OCI-LY7 (cell line): ENCODE results near the gene CCDC8. TPM values are rescaled to one million over a fixed set of nuclear protein-coding genes. Genes with fewer than 3 reads are reported as not detected.
"Not testable (repeated sequence)": the region's sequence is repeated elsewhere in the genome, so short reads cannot be mapped to it uniquely, and the experiment has no call there.

Experiments
- BruUV-seq: library from RNA; stranded (reverse); fragments of 400-500 nt; replicated peaks from 2 replicates; lab custom pipeline; 2021; lab: Mats Ljungman, UMichigan
- CTCF ChIA-PET: fragments of 300-600 bp; sonication (Branson Sonifier 250); formaldehyde crosslinking; loops from one replicate; lab custom pipeline; 2022; ENCODE audit warnings: antibody characterized with exemption; ENCODE audit not compliant: unreplicated experiment; lab: Charles Lee
- POLR2A ChIA-PET: fragments of 300-600 bp; sonication (Branson Sonifier 250); formaldehyde crosslinking; loops from one replicate; lab custom pipeline; 2022; ENCODE audit warnings: antibody characterized with exemption; lab: Charles Lee
- DNase-seq: peaks from one replicate; pipeline ENCODE4 v3.0.0-alpha.2; 2015; ENCODE audit warnings: low spot score
- H2AFZ ChIP-seq: fragments of 200-600 bp; sonication (generic), shearing (Covaris generic); 2 replicates; pipeline ENCODE4 v1.6.1; 2014; ENCODE audit warnings: mild to moderate bottlenecking, antibody characterized with exemption, low read length, moderate library complexity
- H3K27ac ChIP-seq: fragments of 200-600 bp; sonication (generic); 2 replicates; pipeline ENCODE4 v1.5.1; 2014; ENCODE audit warnings: mixed run types, low read depth, mild to moderate bottlenecking, moderate library complexity, low read length, inconsistent platforms; ENCODE audit not compliant: poor library complexity, severe bottlenecking
- H3K36me3 ChIP-seq: fragments of 200-600 bp; sonication (generic); 2 replicates; pipeline ENCODE4 v1.6.1; 2014; ENCODE audit warnings: mild to moderate bottlenecking, antibody characterized with exemption, low read length, moderate library complexity, mixed read lengths; ENCODE audit not compliant: insufficient read depth
- H3K4me1 ChIP-seq: fragments of 200-600 bp; sonication (generic); 2 replicates; pipeline ENCODE4 v1.5.1; 2014; ENCODE audit warnings: mild to moderate bottlenecking, low read length; ENCODE audit not compliant: insufficient read depth, poor library complexity, severe bottlenecking
- H3K4me2 ChIP-seq: fragments of 200-600 bp; sonication (generic); 2 replicates; pipeline ENCODE4 v1.6.1; 2014; ENCODE audit warnings: mild to moderate bottlenecking, low read length
- H3K4me3 ChIP-seq: fragments of 200-600 bp; sonication (generic); 2 replicates; pipeline ENCODE4 v1.5.1; 2014; ENCODE audit warnings: mild to moderate bottlenecking, low read depth, low read length; ENCODE audit not compliant: poor library complexity, severe bottlenecking
- H3K79me2 ChIP-seq: fragments of 200-600 bp; sonication (generic); 2 replicates; pipeline ENCODE4 v1.6.1; 2016; ENCODE audit warnings: low read depth, mild to moderate bottlenecking, low read length, moderate library complexity, mixed read lengths; ENCODE audit not compliant: insufficient read depth
- H3K9me2 ChIP-seq: fragments of 200-600 bp; sonication (generic); 2 replicates; pipeline ENCODE4 v1.6.1; 2016; ENCODE audit warnings: mild to moderate bottlenecking, low read length, mixed read lengths; ENCODE audit not compliant: insufficient read depth
- H3K9me3 ChIP-seq: fragments of 200-600 bp; sonication (generic); 2 replicates; pipeline ENCODE4 v1.6.1; 2014; ENCODE audit warnings: mild to moderate bottlenecking, mixed run types, low read length, mixed read lengths
- H4K20me1 ChIP-seq: fragments of 200-600 bp; sonication (generic); 2 replicates; pipeline ENCODE4 v1.6.1; 2014; ENCODE audit warnings: mild to moderate bottlenecking, antibody characterized with exemption, low read length, moderate library complexity, mixed read lengths; ENCODE audit not compliant: insufficient read depth
- CTCF ChIP-seq: fragments of 200-600 bp; sonication (generic); conservative IDR thresholded peaks from 2 replicates; pipeline ENCODE4 v1.5.1; 2014; ENCODE audit warnings: mild to moderate bottlenecking, antibody characterized with exemption, low read length, moderate library complexity, mixed read lengths
- EZH2phosphoT487 ChIP-seq: fragments of 200-600 bp; sonication (generic); IDR thresholded peaks from 2 replicates; pipeline ENCODE4 v1.6.1; 2018; ENCODE audit warnings: low read depth, borderline replicate concordance, mild to moderate bottlenecking, mixed run types, antibody characterized with exemption, low read length, moderate library complexity, mixed read lengths
- intact Hi-C: fragments of 100-400 bp; cut with micrococcal nuclease; formaldehyde crosslinking; loops from one replicate; pipeline ENCODE4 v1.10.0; 2022; ENCODE audit not compliant: unreplicated experiment
- total RNA-seq, 2 experiments: library from RNA; depleted of rRNA in 1 of 2; stranded (reverse); fragments of >200 nt in 1 of 2; shearing (Covaris generic) in 1 of 2; gene quantifications; 2 replicates each; pipeline ENCODE4 v1.2.3, GENCODE V29; 2014 to 2022

CCDC8 gene
- total RNA-seq, 2 experiments from 2014 or later = 0.09 to 0.10 TPM

- Histone ChIP-seq H3K9me2 (no peaks in the 10 kb centered on the region), H3K27ac (peak overlapping the region; percentile 41), H4K20me1 (no peaks in the 10 kb centered on the region), H3K4me1 (peaks cover 36% of the 10 kb centered on the region), H3K4me2 (peak overlapping the region; percentile 48), H3K36me3 (no peaks in the 10 kb centered on the region), H2AFZ (peak overlapping the region; percentile 50; the same call in 1 of the 2 replicates), H3K4me3 (no peak overlapping the region), H3K79me2 (no peaks in the 10 kb centered on the region), H3K9me3 (no peaks in the 10 kb centered on the region)
- intact Hi-C loops = loop anchor here (1.0 to 2.0 kb wide), 3 partner anchors 30 to 110 kb away; no protein-coding TSS in a partner anchor
- BruUV-seq = no TSS peak
- DNase-seq = no peak
- no peak for TF ChIP-seq CTCF
- no peak for TF ChIP-seq EZH2phosphoT487
- POLR2A ChIA-PET = no interaction called here
- CTCF ChIA-PET = no interaction called here
Measured at GRCh38 chr19:46402725-46403124, 10.6 kb downstream of the CCDC8 start.

- DNase-seq, H2AFZ ChIP-seq, H3K4me2 ChIP-seq, POLR2A ChIA-PET, H3K9me2 ChIP-seq, CTCF ChIA-PET, BruUV-seq, intact Hi-C loops, H3K27ac ChIP-seq, H3K9me3 ChIP-seq, H3K4me3 ChIP-seq, H3K79me2 ChIP-seq, H4K20me1 ChIP-seq, H3K36me3 ChIP-seq: not testable (repeated sequence)
- peaks cover 11% of the 10 kb centered on the region for H3K4me1 ChIP-seq
Measured at GRCh38 chr19:46397801-46398479, 15.4 kb downstream of the CCDC8 start.

GRCh38 chr19:46394402-46394797 lies 19.0 kb downstream of the CCDC8 start:
- Histone ChIP-seq H3K4me1 (peaks cover under 1% of the 10 kb centered on the region), H3K9me2 (no peaks in the 10 kb centered on the region), H3K27ac (no peak overlapping the region), H4K20me1 (no peaks in the 10 kb centered on the region), H3K9me3 (no peaks in the 10 kb centered on the region), H2AFZ (no peak overlapping the region), H3K79me2 (no peaks in the 10 kb centered on the region), H3K4me2 (no peak overlapping the region), H3K4me3 (no peak overlapping the region), H3K36me3 (peaks cover 39% of the 10 kb centered on the region)
- CTCF ChIA-PET = no interaction called here
- BruUV-seq = TSS peak; percentile 62
- TF ChIP-seq CTCF (no peak), EZH2phosphoT487 (no peak)
- intact Hi-C loops = loop anchor here (2.0 kb wide), 2 partner anchors 48 to 114 kb away; partner anchors contain the start of gene PPP5C
- POLR2A ChIA-PET = interaction anchor here (0.6 to 0.9 kb wide), 2 partner anchors 60 to 131 kb away, joined by 3 to 4 read pairs; no protein-coding TSS in a partner anchor
- no peak for DNase-seq
